ENCODE measurements around the gene RIMBP2.

Gene RIMBP2

DNA sequence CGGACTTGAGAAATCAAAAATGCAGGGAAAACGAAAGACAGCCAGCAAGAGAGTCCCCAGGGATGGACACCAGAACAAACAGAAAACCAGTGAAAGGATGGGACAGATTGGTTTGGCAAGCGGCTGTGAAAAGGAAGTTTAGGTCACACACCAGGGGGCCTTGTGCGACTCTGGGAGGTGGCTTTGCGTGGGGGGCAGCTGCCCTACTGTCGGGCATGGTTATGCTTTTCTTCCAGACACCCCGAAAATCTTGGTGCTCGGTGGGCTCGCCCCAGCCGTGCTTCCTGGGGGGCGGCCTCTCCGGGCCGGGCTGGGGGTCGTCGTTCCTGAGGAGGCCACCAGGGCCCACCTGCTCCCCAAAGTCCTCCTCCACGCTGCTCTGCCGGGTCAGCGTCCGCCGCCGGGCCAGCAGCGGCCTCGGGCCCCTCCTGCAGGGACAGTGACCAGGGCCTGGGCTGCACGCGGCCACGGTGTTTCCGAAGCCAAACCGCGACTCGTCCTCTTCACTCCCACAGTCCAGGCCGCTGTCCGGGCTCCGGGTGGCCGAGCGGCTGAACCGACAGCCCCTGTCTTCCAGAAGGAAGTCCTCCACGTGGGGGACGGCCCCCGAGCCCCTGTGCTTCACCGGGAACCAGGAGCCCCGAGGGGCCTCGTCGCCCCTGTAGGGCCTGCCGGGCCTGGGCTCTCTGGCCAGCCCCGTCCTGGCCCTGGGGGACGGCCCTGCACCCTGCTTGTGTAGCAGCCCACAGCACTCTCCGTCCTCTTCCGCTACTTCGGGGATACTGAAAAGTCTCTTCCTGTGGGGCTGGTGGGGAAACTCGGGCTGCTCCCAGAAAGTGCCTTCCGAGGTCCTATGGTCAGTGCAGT is 291.9 kb downstream of the RIMBP2 start:
- no peak for DNase-seq (ENCODE audit: low read depth, low spot score)

DNA sequence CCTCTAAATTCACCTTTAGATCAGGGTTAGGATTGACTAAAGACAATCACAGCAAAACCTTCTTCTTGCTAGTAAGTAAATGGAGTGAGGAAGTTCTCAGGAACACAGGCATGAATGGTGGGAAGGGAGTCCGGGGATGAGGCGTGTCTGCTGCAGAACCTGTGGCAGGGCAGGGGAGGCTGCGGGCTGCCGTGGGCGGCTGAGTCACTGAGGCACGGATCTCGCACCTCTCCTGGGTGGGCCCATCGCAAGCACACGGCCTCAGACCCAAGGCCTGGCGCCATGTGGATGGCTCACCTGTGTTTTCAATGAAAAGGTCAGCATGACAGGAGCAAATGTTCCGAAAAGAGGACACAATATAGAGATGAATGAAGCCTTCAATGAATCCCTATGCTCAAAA is 293.0 kb downstream of the RIMBP2 start:
- DNase-seq (ENCODE audit: low read depth, low spot score) = no peak

DNA sequence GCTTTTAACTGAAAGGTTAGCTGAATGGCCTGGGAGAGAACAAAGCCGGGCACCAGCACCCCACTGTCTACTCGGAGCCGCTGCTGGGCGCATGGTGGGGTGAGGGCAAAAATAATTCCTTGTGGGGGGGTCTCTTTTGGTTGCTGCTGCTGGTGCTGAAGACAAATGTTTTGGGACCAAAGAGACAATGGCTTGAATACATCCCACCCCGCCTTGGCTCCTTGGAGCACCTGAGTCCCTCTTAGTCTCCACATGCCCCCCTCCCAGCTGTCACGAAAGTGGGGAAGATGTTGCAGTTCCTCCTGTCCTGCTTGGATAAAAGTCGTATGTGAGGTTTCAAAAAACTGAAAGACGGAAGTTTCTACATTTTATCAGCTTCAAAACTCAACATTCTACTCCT is 293.4 kb downstream of the RIMBP2 start:
- DNase-seq (ENCODE audit: low read depth, low spot score) = no peak

DNA sequence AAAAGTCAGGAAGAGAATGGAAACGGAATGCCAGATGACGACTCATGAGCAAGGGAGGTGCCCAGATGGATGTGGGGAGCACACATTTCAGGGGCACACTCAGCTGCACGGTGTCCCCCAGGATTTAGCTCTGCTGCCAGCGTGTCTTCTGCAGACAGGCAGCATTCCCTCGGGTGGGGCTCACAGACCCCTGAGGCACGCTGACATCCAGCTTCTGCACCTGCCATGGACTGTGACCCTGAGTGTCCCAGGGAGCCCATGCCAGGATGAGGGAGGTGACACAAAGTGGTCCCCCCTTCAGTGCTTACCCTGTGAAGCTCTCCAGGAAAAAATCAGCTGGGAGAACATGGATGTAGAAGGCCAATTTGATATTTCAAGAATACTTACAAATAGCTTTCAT is 294.2 kb downstream of the RIMBP2 start:
- no peak for DNase-seq (ENCODE audit: low read depth, low spot score)

DNA sequence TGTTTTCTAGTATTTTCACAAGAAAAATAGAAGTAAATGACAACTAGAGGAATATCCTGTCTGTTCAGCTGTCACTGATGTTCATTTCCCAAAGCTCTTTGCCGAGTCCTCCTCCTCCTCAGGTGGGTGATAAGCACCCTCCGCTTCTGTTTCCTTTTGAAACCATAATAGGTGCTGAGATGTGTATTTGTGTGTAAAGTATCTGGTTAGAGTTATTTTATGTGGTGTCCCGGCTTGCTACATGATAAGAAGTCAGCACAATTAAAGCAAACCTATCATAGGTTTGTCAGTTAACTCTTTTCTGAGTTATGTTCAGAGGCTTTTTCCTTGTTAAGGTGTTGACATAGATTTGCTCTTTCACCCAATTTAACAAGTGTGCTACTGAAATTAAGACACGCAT is 296.0 kb downstream of the RIMBP2 start:
- no peak for DNase-seq (ENCODE audit: low read depth, low spot score)

DNA sequence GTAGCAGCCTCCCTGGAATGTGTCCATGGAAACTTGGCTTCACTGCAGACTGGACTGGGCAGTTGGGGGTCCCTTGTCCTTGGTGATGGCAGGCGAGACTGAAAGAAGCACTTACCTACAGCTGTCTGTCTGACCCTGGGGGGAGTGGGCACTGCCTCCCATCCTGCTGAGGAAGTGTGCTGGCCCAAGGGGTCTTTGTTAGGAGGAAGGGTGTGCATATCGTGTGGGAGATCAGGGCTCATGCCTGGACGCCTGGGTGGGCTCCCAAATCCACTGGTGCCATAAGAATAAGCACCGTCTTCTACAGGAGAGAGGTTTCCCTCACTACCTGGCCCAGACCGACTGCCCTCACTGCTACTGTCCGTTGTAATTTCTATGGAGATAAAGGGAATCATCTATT is 297.0 kb downstream of the RIMBP2 start:
- DNase-seq (ENCODE audit: low read depth, low spot score) = no peak

DNA sequence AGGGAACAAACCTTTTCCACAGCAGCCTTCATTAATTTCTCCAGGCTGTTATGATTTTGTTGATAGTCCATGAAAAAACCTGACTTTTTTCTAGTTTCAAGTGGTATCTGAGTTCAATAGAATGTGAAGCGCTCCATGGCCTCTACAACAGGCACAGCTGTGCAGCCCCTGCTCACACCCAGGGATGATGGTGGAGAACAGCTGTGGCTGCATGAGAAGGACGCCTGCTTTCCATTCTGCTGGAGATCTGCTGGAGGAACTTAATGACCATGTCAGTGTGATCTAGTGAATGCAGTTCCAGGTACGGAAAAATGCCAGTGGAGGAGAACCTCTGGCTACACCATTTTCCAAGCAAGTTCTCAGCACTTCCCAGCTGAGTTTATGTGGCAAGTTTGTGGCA is 297.8 kb downstream of the RIMBP2 start:
- DNase-seq (ENCODE audit: low read depth, low spot score) = no peak

DNA sequence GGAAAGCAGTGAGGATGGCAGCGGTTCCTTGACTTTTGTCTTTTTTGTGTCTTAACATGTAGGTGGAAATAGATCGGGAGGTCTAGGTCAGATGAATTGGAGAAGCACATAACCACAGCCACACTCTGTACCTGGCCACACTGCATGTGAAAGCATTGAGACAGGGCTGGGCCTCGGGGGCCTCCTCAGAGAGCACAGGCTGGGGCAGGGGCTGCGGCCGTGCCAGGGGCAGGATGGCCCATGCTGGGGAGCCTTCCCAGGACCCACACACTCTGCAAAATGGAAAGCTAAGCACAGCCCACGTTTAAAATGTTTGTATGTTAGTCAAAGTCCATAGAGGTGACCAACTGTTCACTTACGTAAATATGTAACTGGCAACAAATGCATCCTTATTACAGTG is 301.7 kb downstream of the RIMBP2 start:
- no peak for DNase-seq (ENCODE audit: low read depth, low spot score)

DNA sequence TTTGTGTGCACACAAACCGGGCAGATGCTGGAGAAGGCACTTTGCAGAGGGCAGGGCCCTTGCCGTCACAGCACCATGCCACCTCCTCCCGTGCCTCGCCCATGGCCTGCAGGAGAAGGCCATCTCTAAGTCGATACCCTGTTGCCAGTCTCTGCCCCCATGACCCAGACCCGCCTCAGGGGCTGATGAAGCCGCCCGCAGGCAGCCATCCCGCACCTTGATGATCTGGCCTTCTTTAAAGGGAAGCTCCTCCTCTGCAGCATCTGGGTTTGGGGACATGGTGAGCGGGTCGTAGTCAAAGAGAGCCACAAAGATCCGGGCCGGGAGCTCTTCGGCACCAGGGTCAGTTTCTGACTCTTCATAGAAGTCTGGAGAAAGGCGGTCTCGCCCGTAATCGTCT is 302.2 kb downstream of the RIMBP2 start:
- no peak for DNase-seq (ENCODE audit: low read depth, low spot score)

DNA sequence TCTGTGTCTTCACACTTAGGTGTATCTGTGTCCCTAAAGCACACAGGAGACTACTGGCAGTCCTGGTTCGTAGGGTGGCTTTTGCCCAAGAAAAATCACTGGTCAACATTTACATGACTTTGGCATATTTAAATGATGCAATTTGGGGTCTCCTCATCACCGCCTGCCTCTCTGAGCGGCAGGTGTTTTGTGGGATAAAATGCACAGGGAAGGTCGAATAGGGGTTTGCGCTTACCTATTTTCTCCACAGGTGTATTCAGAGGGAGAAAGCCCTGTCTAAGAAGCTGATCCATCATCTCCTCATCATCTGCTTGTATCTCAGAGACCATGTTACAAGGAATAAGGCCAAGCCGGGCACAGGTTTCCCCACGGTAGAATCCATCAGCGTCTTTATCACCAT is 303.7 kb downstream of the RIMBP2 start:
- DNase-seq (ENCODE audit: low read depth, low spot score) = no peak

DNA sequence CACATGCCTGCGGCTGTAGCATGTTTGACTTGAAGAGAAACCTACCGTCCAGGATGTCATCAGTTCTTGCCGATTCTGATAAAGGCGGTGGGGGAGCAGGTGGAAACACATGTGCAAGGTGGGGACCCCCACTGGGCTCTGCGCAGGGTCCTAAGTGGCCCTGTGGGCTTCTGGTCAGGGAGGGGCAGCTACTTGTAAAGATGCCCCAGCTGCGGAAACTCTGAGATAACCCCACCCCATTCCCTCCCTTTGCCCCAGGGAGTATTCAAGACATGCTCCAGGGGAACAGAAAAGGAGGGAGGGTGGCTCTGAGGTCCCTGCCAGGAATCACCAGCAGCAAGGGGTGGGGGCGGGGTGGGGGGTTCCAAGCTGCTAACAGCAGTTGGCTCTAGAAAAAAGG is 310.8 kb downstream of the RIMBP2 start:
- DNase-seq (ENCODE audit: low read depth, low spot score) = no peak

DNA sequence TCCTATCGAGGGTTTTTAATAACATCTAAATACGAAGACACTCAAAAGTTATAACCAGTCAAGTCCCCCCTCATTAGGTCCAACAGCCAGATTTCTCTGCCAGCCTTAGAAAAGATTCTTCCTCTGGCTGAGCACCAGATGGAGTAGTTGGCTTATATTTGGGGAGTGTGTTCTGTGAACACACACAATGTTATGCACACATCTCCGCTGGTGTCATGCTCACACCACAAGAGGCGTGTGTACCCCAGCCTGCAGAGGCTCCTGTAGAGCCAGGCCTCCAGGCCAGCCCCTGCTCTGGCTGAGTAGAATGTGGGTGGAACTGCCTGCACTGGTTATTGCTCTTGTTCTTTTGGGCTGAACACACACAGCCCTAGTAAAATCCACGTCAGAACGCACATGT is 314.4 kb downstream of the RIMBP2 start:
- DNase-seq (ENCODE audit: low read depth, low spot score) = no peak

DNA sequence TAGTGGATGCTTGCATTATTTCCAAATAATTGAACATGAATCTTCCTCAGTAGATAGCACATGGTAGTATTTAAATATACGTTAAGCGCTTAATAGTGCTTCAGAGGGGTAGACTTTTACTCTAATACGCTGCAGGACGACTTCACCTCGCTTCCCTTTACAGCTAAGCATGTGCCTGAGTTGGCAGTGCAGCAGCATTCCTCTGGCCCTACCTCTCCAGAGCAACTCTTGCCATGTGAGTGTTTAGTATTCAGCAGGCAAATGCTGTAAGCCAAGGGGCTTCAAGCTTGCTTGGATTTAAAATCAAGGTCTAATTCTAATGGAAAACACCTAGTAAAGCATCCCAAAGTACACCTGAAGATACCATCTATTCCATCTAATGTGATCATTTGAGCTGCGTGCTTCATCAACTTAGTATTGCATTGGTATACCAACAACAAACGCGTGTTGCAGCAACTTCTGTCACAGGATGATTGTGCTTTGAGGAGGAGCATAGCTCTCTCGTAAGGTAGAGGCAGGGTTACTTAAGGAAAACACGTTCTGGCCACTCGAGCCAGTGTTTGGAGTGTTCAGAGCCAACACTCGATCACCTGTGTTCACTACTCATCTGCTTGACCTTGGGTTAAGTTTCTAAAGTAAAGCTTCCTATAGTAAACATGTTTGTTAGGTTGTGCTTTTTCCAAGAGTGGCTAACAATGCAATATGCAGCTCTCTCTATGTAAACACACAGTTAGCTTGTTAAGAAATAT is 317.8 kb downstream of the RIMBP2 start:
- DNase-seq (ENCODE audit: low read depth, low spot score) = no peak

DNA sequence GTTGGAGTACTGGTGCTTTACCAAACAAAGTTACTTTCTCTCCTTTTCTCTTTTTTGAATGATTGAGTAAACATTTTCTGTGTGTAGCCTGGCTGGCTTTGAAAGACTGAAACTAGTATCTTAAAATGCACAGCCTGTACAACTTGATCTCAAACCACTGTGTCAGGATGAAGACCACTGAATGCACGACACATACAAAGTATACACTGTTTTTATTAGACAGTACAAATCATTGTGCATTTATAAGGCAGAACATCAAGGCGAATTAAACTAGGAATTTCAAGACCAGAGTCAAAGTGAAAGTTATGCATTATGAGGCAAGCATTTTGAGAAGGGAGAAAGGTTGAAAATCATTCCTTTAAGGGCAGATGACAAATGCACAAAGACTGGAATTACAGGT is 319.4 kb downstream of the RIMBP2 start:
- DNase-seq (ENCODE audit: low read depth, low spot score) = no peak

DNA sequence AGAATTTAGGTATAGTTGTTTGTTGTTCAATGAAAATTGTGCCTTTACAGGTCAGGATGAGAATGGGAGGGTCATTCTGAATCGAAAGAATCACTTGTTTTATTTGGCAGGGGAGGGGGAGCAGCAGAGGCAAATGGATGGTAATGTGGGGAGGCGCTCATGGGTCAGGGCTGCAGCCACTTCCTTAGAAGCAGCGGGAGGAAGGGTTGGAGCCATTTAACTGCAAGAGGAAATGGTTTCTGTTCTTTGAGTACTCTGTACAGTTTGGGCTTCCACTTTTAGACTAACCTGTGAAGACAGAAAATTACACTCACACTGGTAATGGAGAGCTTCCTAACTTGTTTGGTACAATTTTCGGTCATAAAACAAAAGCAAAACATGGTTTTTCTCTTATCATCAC is 321.2 kb downstream of the RIMBP2 start:
- no peak for DNase-seq (ENCODE audit: low read depth, low spot score)

DNA sequence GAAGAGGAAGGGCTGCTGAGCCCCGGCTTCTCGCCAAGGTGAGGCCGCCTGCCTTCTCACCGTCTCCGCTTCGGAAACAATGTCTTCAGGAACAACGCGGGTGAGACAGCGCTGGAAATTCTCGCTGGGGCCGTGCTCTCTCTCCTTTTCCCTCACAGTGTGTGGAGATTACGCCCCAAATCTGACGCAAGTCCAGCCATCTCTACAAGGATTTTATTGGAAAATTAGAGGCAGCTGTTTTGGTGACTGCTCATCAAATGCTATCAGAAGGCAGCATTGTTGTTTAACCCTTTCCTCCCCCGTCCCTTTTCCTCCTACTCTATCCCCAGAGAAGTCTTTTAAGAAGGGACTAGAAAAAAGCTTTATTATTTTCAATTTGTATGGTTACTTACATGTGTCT is 324.9 kb downstream of the RIMBP2 start:
- DNase-seq (ENCODE audit: low read depth, low spot score) = no peak

DNA sequence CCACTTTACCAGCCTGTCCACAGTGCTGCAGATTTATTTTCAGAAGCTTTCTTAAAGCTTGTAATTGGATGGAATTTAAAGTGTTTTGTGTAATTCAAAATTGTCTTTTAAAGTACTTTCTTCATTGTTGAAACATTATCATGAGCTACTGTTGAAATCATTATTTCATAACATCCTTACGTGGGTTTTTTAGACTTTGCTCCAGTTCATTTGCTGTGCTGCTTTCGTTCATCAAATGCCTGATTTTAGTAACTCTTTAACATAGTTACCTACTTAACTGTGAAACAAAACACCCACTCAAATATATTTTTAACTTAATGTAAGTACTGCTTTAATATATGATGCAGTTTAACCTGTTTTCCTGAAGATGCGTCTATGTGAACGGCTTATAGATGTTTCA is 330.9 kb downstream of the RIMBP2 start:
- no peak for DNase-seq (ENCODE audit: low read depth, low spot score)

DNA sequence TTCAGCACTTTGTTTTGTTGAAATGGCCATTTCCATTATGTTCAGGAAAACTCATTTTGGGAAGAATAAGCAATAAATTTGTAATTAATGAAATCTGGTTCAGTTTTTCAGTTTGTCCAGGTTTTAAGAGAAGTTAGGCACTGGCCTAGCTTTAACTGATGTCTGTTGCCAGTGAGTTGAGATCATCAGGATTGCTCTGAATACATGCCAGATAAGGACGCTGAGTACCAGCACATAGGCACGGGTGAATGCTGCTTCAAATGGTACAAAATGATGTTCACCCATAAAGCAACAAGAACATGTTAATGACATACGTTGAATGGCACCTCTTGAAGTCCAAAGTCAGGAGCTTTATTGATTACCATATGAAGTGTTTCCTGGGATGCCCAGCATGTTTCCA is 331.9 kb downstream of the RIMBP2 start:
- no peak for DNase-seq (ENCODE audit: low read depth, low spot score)

DNA sequence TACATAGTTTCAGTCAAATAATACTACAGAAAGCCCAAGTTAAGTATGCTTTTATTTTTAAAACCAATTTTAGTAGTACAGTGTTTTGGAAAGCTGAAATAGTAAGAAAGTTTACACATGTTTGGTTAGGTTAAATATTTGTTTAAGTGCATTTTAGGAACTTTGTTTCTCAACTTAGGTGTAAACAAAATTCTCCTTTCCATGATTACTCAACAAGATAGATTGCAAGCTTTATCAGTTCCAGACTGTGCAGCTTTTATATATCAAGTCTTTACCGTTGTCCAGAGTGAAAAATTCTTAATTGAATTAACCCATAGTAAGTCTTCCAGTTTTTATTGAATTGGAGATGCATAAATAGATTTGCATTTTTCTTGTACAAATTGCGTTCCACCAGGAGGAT is 333.3 kb downstream of the RIMBP2 start:
- no peak for DNase-seq (ENCODE audit: low read depth, low spot score)

DNA sequence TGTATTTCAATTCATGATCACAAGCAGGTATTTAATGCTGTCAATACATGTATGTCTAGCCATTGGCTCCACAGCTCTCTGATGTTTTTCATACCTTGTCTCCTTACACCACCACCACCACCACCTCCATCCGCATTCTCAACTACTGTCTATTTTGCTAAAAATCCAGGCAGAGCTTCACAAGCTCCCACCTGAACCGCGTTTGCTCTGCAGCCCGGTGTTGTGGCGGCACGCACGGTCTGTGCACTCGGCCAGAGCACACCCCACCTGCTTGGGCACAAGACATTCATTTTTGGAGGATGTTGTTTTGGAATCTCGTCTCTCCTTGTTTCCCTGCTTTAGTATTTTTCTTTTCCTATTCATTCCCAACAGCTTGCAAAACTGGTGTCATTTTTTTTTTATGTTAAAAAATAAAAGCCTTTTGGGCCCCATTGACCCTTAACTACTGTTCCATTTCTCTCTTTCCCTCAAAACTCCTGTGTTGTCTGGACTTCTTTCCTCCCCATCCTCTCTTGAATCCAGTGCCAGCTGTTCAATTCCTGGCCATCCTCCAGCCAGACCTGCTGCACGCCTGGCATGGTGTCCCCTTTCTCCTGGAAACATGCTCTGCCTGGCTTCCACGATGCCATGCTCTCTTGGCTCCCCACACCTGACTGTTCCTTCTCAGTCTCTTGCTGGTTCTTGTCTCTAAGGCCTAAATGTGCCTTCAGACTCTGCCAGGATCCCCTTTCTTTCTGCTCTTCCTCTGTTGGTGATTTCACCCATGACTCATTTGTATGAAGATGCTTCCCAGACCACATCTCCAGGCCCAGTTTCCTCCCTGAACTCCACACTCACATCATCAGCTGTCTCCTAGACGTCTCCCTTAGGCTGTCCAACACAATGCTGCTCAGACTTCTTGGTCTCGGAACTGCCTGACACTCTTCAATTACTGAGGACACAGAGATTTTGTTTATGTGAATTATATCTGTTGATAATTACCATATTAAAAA is 340.5 kb downstream of the RIMBP2 start:
- no peak for DNase-seq (ENCODE audit: low read depth, low spot score)

DNA sequence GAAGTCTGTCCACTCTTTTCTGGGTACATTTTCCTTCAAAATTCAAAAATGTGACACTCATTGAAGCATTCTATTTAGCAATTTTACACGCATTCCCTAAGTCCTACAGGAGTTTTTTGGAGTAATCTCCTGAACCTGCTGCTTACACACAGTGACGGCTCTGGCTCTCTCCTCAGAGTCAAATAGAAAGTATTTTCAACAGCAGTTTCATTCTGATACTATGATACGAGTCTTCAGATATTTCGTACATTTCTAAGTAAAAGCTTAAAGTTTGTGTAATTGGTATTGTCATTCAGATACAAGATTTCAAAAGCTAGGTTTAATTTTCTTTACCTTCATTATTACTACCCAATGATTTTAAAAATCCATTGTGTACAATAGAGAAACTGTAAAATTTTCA is 342.0 kb downstream of the RIMBP2 start:
- no peak for DNase-seq (ENCODE audit: low read depth, low spot score)

DNA sequence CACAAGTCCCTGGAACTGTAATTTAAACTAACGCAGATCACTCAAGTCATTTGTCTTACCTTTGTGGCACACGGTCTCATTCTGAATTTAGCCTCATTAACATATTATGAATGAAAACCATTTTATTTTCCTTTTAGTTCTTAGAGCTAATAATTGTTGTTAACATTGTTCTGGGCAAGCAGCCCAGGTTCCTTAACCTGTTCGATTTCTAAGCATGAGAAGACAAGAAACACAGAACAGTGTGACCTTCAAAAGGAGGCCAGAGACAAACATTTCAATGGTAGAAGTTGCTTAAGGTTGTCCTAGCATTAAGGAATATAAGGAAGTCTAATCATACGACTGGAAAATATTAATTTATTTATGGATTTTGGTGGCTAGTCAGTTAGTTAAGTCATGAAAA is 343.2 kb downstream of the RIMBP2 start:
- no peak for DNase-seq (ENCODE audit: low read depth, low spot score)
